Esophagus muscularis mucosa (tissue), 4 donors: Measurements from ENCODE around the gene TMEM95. TPM values are rescaled to one million over a fixed set of nuclear protein-coding genes. Genes with fewer than 3 reads are reported as not detected.

ENCODE experiments used
- DNase-seq: peaks from one replicate; pipeline ENCODE4 v3.0.0-alpha.2; 2017; ENCODE audit errors: extremely low spot score
- H3K27ac ChIP-seq, 4 donors: fragments of 200-600 bp; sonication (generic); replicated peaks in 1 of 4; 1 replicate in 3 of 4; 2 replicates in 1 of 4; pipeline ENCODE4 v1.5.1; 2016 to 2019; ENCODE audit warnings: mild to moderate bottlenecking in 1 of 4
- H3K27me3 ChIP-seq, 4 donors: fragments of 200-600 bp; sonication (generic); one replicate each; pipeline versions ENCODE4 v1.5.1 to v1.6.0; 2016 to 2019
- H3K36me3 ChIP-seq, 4 donors: fragments of 200-600 bp; sonication (generic); one replicate each; pipeline ENCODE4 v1.5.1; 2016 to 2019
- H3K4me1 ChIP-seq, 4 donors: fragments of 200-600 bp; sonication (generic); one replicate each; pipeline ENCODE4 v1.5.1; 2016 to 2019
- H3K4me3 ChIP-seq, 4 donors: fragments of 200-600 bp; sonication (generic); 1 replicate in 2 of 4; 2 replicates in 2 of 4; pipeline ENCODE4 v1.5.1; 2016 to 2019; ENCODE audit warnings: mild to moderate bottlenecking in 4 of 4, moderate library complexity in 1 of 4
- H3K9me3 ChIP-seq, 4 donors: fragments of 200-600 bp; sonication (generic); 1 replicate in 3 of 4; 2 replicates in 1 of 4; pipeline ENCODE4 v1.5.1; 2016 to 2019
- CTCF ChIP-seq, 3 experiments: fragments of 200-600 bp in 2 of 3; fragments of 450-650 bp in 1 of 3; sonication (generic) in 2 of 3; IDR thresholded peaks; one replicate each; pipeline ENCODE4 v1.5.1; 2017 to 2019; ENCODE audit warnings: antibody characterized with exemption in 3 of 3, mild to moderate bottlenecking in 2 of 3, moderate library complexity in 1 of 3
- EP300 ChIP-seq: sonication (generic); formaldehyde crosslinking; IDR thresholded peaks from one replicate; pipeline ENCODE4 v1.6.1; 2017; ENCODE audit warnings: antibody characterized with exemption
- POLR2A ChIP-seq: fragments of 450-650 bp; IDR thresholded peaks from one replicate; pipeline ENCODE4 v1.6.1; 2017; ENCODE audit warnings: antibody characterized with exemption, moderate library complexity, mild to moderate bottlenecking, low read depth
- POLR2AphosphoS5 ChIP-seq, 2 donors: sonication (generic); formaldehyde crosslinking; IDR thresholded peaks; one replicate each; pipeline ENCODE4 v1.6.1; 2017; ENCODE audit warnings: antibody characterized with exemption in 2 of 2
- WGBS: methylation state at CpG from one replicate; pipeline ENCODE4 v1.1.5; 2018; 5-methylcytosine and 5-hydroxymethylcytosine counted together
- intact Hi-C: fragments of 100-400 bp; cut with DNase I; formaldehyde crosslinking; loops from one replicate; pipeline ENCODE4 v1.15.1; 2023
- total RNA-seq, 4 donors: library from RNA; depleted of rRNA; stranded (reverse); fragments of >200 nt; gene quantifications; one replicate each; pipeline versions ENCODE4 v1.1.0 to v1.2.1, GENCODE V29; 2016

The TMEM95 gene
- total RNA-seq, 4 donors from 2014 or later = 0.42 TPM; not detected in 3

- no peak overlapping the region for H3K27ac ChIP-seq
- TF ChIP-seq POLR2AphosphoS5 (IDR thresholded peaks at IDR 0.05) (no peak), POLR2A (no peak), CTCF (IDR thresholded peaks at IDR 0.05) (no peak), EP300 (no peak)
- WGBS = 98% methylated on average over 3 of the region's 3 CpGs
- intact Hi-C loops = no loop called here
- no peaks in the 10 kb centered on the region for H3K36me3 ChIP-seq
- no peaks in the 10 kb centered on the region for H3K9me3 ChIP-seq
- no peak overlapping the region for H3K4me3 ChIP-seq
- no peaks in the 10 kb centered on the region for H3K27me3 ChIP-seq
- no peak for DNase-seq
- peaks cover 18 to 42% (median 37%) of the 10 kb centered on the region in 4 donors for H3K4me1 ChIP-seq
Measured at GRCh38 chr17:7379134-7379533, 24.2 kb downstream of the TMEM95 start.

GRCh38 chr17:7380321-7380720 is 25.4 kb downstream of the TMEM95 start:
- Histone ChIP-seq H3K36me3 (no peaks in the 10 kb centered on the region), H3K4me1 (peaks cover 18 to 47% (median 40%) of the 10 kb centered on the region in 4 donors), H3K9me3 (no peaks in the 10 kb centered on the region), H3K27me3 (no peaks in the 10 kb centered on the region), H3K4me3 (peak overlapping the region; percentile 54 to 66 (median 60)), H3K27ac (peak overlapping the region; percentile 75 to 77 (median 76))
- 45% methylated on average over 2 of the region's 7 CpGs for WGBS
- intact Hi-C loops = no loop called here
- TF ChIP-seq CTCF (IDR thresholded peaks at IDR 0.05) (no peak), POLR2AphosphoS5 (IDR thresholded peaks at IDR 0.05) (peak in 1 of 2 donors; percentile 54)
- no peak for DNase-seq

- TF ChIP-seq POLR2AphosphoS5 (IDR thresholded peaks at IDR 0.05) = peak; percentile 57 to 69
- TF ChIP-seq POLR2A = peak; percentile 17
- TF ChIP-seq EP300 = no peak
- DNase-seq = no peak
- WGBS = 9% methylated on average over 36 of the region's 52 CpGs
- Histone ChIP-seq H3K4me1 (peaks cover 18 to 47% (median 40%) of the 10 kb centered on the region in 4 donors), H3K27me3 (no peaks in the 10 kb centered on the region), H3K27ac (peak within 1 kb of the TSS; percentile 75 to 77 (median 76)), H3K9me3 (no peaks in the 10 kb centered on the region), H3K36me3 (peaks cover 0 to 2% (median 0%) of the 10 kb centered on the region in 4 donors), H3K4me3 (peak within 1 kb of the TSS; percentile 54 to 66 (median 60))
- intact Hi-C loops = no loop called here
Measured at GRCh38 chr17:7380855-7381683, 26.1 kb downstream of the TMEM95 start, which contains the start of gene TNK1. Gene TNK1, plus strand, starts transcription at chr17:7381089. Its CDS starts 1,838 bp downstream, at chr17:7382927.

- intact Hi-C loops = no loop called here
- H3K4me1 ChIP-seq = peaks cover 18 to 47% (median 40%) of the 10 kb centered on the region in 4 donors
- TF ChIP-seq CTCF (IDR thresholded peaks at IDR 0.05) = no peak
- TF ChIP-seq EP300 = no peak
- no peak for TF ChIP-seq POLR2AphosphoS5 (IDR thresholded peaks at IDR 0.05)
- no peak for TF ChIP-seq POLR2A
- H3K36me3 ChIP-seq = peaks cover 0 to 19% (median 11%) of the 10 kb centered on the region in 4 donors
- no peaks in the 10 kb centered on the region for H3K27me3 ChIP-seq
- no peak overlapping the region for H3K4me3 ChIP-seq
- H3K27ac ChIP-seq = no peak overlapping the region
- 94% methylated on average over 10 of the region's 10 CpGs for WGBS
- no peaks in the 10 kb centered on the region for H3K9me3 ChIP-seq
- DNase-seq = peak; percentile 64
Measured at GRCh38 chr17:7382901-7383300, 27.9 kb downstream of the TMEM95 start.

GRCh38 chr17:7383371-7383741 is 28.4 kb downstream of the TMEM95 start:
- Histone ChIP-seq H3K27me3 (no peaks in the 10 kb centered on the region), H3K4me3 (peak overlapping the region; percentile 44 to 59 (median 49)), H3K4me1 (peaks cover 18 to 47% (median 40%) of the 10 kb centered on the region in 4 donors), H3K36me3 (peaks cover 0 to 24% (median 15%) of the 10 kb centered on the region in 4 donors), H3K9me3 (no peaks in the 10 kb centered on the region), H3K27ac (peak overlapping the region in 2 of 4 donors; percentile 59 to 64)
- WGBS = no CpG with 5 or more reads among the region's 11 CpGs
- TF ChIP-seq POLR2AphosphoS5 (IDR thresholded peaks at IDR 0.05) (no peak), CTCF (IDR thresholded peaks at IDR 0.05) (no peak), POLR2A (no peak), EP300 (no peak)
- intact Hi-C loops = no loop called here
- no peak for DNase-seq
